NCI-H345 treated with DMSO at 0.1 percent for 48 hours (cell line): Measurements from ENCODE around the gene SPTLC3.
"Not testable (repeated sequence)": the region's sequence is repeated elsewhere in the genome, so short reads cannot be mapped to it uniquely, and the experiment has no call there.

Experiments used
- DNase-seq: peaks from one replicate; lab custom pipeline; 2025; ENCODE audit not compliant: unreplicated experiment; lab: John Stamatoyannopoulos, UW

Gene SPTLC3

GRCh38 chr20:13008761-13009681, at the start of gene SPTLC3:
Gene SPTLC3 (plus strand): TSS chr20:13008972. CDS start chr20:13009268, 296 bp downstream.
- DNase-seq, result no peak

- no peak for DNase-seq
Measured at GRCh38 chr20:12961725-12962124, 47.0 kb upstream of the SPTLC3 start.

GRCh38 chr20:12962895-12963294, 45.9 kb upstream of the SPTLC3 start:
- DNase-seq, result no peak

GRCh38 chr20:12963416-12963815, 45.4 kb upstream of the SPTLC3 start:
- DNase-seq, result no peak

- DNase-seq, result no peak
Measured at GRCh38 chr20:12965212-12965869, 43.4 kb upstream of the SPTLC3 start.

- no peak for DNase-seq
Measured at GRCh38 chr20:12965870-12966251, 42.9 kb upstream of the SPTLC3 start.

GRCh38 chr20:12966468-12967085, 42.2 kb upstream of the SPTLC3 start:
- DNase-seq, result peak; percentile 20

GRCh38 chr20:12967932-12968331, 40.8 kb upstream of the SPTLC3 start:
- DNase-seq, result no peak

- DNase-seq, result no peak
Measured at GRCh38 chr20:12968472-12968871, 40.3 kb upstream of the SPTLC3 start.

GRCh38 chr20:12969071-12969669, 39.6 kb upstream of the SPTLC3 start:
- no peak for DNase-seq

GRCh38 chr20:12970372-12970821, 38.4 kb upstream of the SPTLC3 start:
- peak; percentile 32 for DNase-seq

- DNase-seq, result no peak
Measured at GRCh38 chr20:12975833-12976608, 32.8 kb upstream of the SPTLC3 start.

- DNase-seq, result no peak
Measured at GRCh38 chr20:12976720-12977309, 32.0 kb upstream of the SPTLC3 start.

- no peak for DNase-seq
Measured at GRCh38 chr20:12977328-12978125, 31.2 kb upstream of the SPTLC3 start.

GRCh38 chr20:12978126-12978394, 30.7 kb upstream of the SPTLC3 start:
- no peak for DNase-seq

GRCh38 chr20:12978613-12979495, 29.9 kb upstream of the SPTLC3 start:
- DNase-seq, result no peak

- DNase-seq, result not testable (repeated sequence)
Measured at GRCh38 chr20:12979713-12980112, 29.1 kb upstream of the SPTLC3 start.

GRCh38 chr20:12982098-12982497, 26.7 kb upstream of the SPTLC3 start:
- no peak for DNase-seq
